Left lung (tissue), 10 donors: ENCODE measurements around the gene OTOGL. TPM values are rescaled to one million over a fixed set of nuclear protein-coding genes. Genes with fewer than 3 reads are reported as not detected.
"Not testable (repeated sequence)": the region's sequence is repeated elsewhere in the genome, so short reads cannot be mapped to it uniquely, and the experiment has no call there.

ENCODE experiments used
- ATAC-seq: fragments of 200-7000 bp; cut with Tn5 transposase; one replicate; pipeline ENCODE4 v1.9.1; 2020; ENCODE audit warnings: moderate library complexity
- DNase-seq, 4 donors: peaks; one replicate each; pipeline ENCODE4 v3.0.0-alpha.2; 2013 to 2020
- H3K27ac ChIP-seq, 2 donors: fragments of 200-600 bp; sonication (generic) in 1 of 2; one replicate each; pipeline versions ENCODE4 v1.5.0 to v1.8.0; 2020 to 2021
- H3K27me3 ChIP-seq, 2 donors: fragments of 200-600 bp; sonication (generic) in 1 of 2; one replicate each; pipeline versions ENCODE4 v1.5.0 to v1.8.0; 2020 to 2021
- H3K36me3 ChIP-seq, 2 donors: fragments of 200-600 bp; sonication (generic) in 1 of 2; one replicate each; pipeline versions ENCODE4 v1.5.0 to v1.8.0; 2020 to 2021
- H3K4me1 ChIP-seq, 2 donors: fragments of 200-600 bp; one replicate each; pipeline ENCODE4 v1.8.0; 2021
- H3K4me3 ChIP-seq, 2 donors: fragments of 200-600 bp; sonication (generic) in 1 of 2; one replicate each; pipeline versions ENCODE4 v1.5.0 to v1.8.0; 2020 to 2021; ENCODE audit warnings: mild to moderate bottlenecking in 1 of 2
- H3K9me3 ChIP-seq, 2 donors: fragments of 200-600 bp; sonication (generic) in 1 of 2; one replicate each; pipeline versions ENCODE4 v1.5.0 to v1.8.0; 2020 to 2021
- intact Hi-C, 2 donors: fragments of 100-400 bp; cut with DNase I; formaldehyde crosslinking; loops; one replicate each; pipeline versions ENCODE4 v1.11.2 to v1.14.2; 2022
- polyA plus RNA-seq, 6 donors: library from polyadenylated mRNA; unstranded; fragments of 120-200 nt; gene quantifications; one replicate each; pipeline ENCODE4 v1.2.1, GENCODE V29; 2013; ENCODE audit not compliant: insufficient read length in 6 of 6
- total RNA-seq, 2 donors: library from RNA; stranded (reverse); fragmentation: NEBNext Ultra II Directional; extraction: Animal tissue kit (Norgen Biotek cat#: 25700); gene quantifications; one replicate each; pipeline ENCODE4 v1.2.1, GENCODE V29; 2021
- TF ChIP-seq, protein P1 (sequence below), 2 donors: fragments of 200-600 bp; sonication (generic) in 1 of 2; IDR thresholded peaks; one replicate each; pipeline versions ENCODE4 v1.5.0 to v1.8.0; 2021; ENCODE audit warnings: antibody characterized with exemption in 2 of 2
- donor health status: DM: no; HTN: yes; CAD: no.
- donor health status: DM: no; HTN: no; CAD: no.

OTOGL gene
- total and polyA plus RNA-seq, 8 donors: 0.08 to 0.66 (median 0.50) TPM

DNA sequence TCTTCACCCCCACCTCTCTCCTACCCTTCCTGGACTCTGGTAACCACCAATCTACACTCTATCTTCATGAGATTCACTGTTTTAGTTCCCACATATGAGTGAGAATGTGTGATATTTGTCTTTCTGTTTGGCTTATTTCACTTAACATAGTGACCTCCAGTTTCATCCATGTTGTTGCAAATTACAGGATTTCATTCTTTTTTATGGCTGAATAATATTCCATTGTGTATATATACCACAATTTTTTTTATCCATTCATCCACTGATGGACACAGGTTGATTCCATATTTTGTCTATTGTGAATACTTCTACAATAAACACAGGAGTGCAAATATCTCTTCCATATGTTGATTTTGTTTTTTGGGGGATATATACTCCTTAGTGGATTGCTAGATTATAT, 140.5 kb downstream of the OTOGL start:
- no peaks in the 10 kb centered on the region for H3K36me3 ChIP-seq
- ATAC-seq (no peak), DNase-seq (no peak)
- intact Hi-C loops: no loop called here
- H3K27ac ChIP-seq: no peak overlapping the region
- TF ChIP-seq, protein P1, sequence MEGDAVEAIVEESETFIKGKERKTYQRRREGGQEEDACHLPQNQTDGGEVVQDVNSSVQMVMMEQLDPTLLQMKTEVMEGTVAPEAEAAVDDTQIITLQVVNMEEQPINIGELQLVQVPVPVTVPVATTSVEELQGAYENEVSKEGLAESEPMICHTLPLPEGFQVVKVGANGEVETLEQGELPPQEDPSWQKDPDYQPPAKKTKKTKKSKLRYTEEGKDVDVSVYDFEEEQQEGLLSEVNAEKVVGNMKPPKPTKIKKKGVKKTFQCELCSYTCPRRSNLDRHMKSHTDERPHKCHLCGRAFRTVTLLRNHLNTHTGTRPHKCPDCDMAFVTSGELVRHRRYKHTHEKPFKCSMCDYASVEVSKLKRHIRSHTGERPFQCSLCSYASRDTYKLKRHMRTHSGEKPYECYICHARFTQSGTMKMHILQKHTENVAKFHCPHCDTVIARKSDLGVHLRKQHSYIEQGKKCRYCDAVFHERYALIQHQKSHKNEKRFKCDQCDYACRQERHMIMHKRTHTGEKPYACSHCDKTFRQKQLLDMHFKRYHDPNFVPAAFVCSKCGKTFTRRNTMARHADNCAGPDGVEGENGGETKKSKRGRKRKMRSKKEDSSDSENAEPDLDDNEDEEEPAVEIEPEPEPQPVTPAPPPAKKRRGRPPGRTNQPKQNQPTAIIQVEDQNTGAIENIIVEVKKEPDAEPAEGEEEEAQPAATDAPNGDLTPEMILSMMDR (IDR thresholded peaks at IDR 0.05): no peak
- H3K9me3 ChIP-seq: no peaks in the 10 kb centered on the region
- H3K27me3 ChIP-seq: no peaks in the 10 kb centered on the region
- no peak overlapping the region for H3K4me3 ChIP-seq
- H3K4me1 ChIP-seq: no peaks in the 10 kb centered on the region

DNA sequence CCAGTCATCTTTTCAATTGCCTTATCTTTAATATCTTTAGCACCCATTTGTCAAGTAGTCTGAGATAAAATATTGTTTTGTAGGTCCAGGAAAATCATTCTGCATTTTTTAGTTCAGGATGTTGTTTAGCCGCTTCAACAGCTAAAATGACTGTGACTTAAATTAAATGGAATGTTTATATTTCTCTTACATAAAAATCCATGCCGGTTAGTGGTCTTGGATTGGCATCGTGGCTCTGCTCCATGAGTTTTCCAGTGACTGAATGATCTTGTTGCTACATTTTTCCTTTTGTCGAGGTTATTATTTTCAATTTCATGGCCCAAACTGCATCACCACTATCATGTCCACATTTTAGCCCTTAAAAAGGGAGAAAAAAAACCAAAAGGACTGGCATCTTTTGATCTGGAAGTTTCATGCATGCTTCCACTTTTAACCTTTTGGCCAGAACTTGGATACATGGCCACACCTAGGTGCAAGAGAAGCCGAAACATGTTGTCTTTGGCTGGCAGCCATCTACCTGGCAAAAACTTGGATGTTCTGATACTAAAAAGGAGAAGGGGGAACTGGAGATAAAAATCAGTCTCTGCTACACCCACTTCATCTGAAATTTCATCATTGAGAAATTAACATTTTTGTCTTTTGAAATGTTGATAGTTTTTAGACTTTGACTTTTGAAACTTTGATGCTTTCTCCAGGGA, 142.4 kb downstream of the OTOGL start:
- Histone ChIP-seq H3K4me3 (no peak overlapping the region), H3K27me3 (no peaks in the 10 kb centered on the region), H3K9me3 (no peaks in the 10 kb centered on the region), H3K27ac (no peak overlapping the region), H3K4me1 (no peaks in the 10 kb centered on the region), H3K36me3 (no peaks in the 10 kb centered on the region)
- TF ChIP-seq, protein P1 (IDR thresholded peaks at IDR 0.05): no peak
- intact Hi-C loops: no loop called here
- ATAC-seq (no peak), DNase-seq (no peak)

DNA sequence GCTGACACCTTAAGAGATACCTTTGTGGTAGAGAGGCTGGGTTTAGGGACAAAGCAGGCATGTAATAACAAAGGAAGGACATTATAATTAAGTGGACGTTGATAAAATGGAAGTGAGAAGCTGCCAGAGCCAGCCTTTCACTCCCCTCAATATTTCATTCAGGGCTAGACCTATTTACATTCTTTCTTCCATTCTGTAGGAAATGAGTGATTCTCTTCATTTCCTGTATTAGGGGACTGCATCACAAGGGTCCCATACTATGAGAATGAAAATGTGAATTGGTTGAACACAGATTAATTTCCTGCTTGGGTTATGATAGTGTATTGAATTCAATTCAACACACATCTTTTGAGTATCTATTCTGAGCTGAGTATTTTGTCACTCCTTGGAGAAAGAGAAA, 143.0 kb downstream of the OTOGL start:
- H3K36me3 ChIP-seq: no peaks in the 10 kb centered on the region
- DNase-seq (no peak), ATAC-seq (no peak)
- no peaks in the 10 kb centered on the region for H3K27me3 ChIP-seq
- TF ChIP-seq, protein P1 (IDR thresholded peaks at IDR 0.05): no peak
- no peak overlapping the region for H3K27ac ChIP-seq
- intact Hi-C loops: no loop called here
- H3K4me1 ChIP-seq: no peaks in the 10 kb centered on the region
- no peak overlapping the region for H3K4me3 ChIP-seq
- no peaks in the 10 kb centered on the region for H3K9me3 ChIP-seq

DNA sequence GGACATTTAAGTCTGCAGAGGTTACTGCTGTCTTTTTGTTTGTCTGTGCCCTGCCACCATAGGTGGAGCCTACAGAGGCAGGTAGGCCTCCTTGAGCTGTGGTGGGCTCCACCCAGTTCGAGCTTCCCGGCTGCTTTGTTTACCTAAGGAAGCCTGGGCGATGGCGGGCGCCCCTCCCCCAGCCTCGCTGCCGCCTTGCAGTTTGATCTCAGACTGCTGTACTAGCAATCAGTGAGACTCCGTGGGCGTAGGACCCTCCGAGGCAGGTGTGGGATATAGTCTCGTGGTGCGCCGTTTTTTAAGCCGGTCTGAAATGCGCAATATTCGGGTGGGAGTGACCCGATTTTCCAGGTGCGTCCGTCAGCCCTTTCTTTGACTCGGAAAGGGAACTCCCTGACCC, 150.2 kb downstream of the OTOGL start:
- intact Hi-C loops, H3K27ac ChIP-seq: not testable (repeated sequence)

DNA sequence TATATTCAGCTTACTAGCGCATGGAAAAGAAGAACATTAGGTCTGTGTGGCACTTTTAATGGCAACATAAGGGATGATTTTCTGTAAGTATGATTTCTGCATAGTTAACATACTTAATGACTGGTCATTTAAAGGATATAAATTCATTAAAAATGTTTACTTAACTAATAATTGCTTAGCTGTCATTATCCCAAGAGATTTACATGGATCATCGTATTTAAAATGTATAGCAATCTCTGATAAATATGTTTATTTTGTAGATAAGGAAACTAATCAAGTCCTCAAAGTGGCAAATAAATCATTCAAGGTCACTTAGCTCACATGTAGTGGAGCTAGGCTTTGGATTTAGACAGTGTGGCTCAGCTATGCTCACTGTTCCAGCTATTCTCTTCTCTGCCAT, 158.6 kb downstream of the OTOGL start:
- Histone ChIP-seq H3K4me3 (no peak overlapping the region), H3K27ac (no peak overlapping the region), H3K9me3 (no peaks in the 10 kb centered on the region), H3K36me3 (no peaks in the 10 kb centered on the region), H3K4me1 (no peaks in the 10 kb centered on the region), H3K27me3 (no peaks in the 10 kb centered on the region)
- TF ChIP-seq, protein P1 (IDR thresholded peaks at IDR 0.05): no peak
- DNase-seq (no peak), ATAC-seq (no peak)
- intact Hi-C loops: no loop called here

More for the DNA sequence above, 150.2 kb downstream of the OTOGL start:
- not testable (repeated sequence) for H3K4me3 ChIP-seq, H3K9me3 ChIP-seq, ATAC-seq, H3K36me3 ChIP-seq, H3K4me1 ChIP-seq, H3K27me3 ChIP-seq
- DNase-seq: peak in 1 of 4 donors; percentile 29

DNA sequence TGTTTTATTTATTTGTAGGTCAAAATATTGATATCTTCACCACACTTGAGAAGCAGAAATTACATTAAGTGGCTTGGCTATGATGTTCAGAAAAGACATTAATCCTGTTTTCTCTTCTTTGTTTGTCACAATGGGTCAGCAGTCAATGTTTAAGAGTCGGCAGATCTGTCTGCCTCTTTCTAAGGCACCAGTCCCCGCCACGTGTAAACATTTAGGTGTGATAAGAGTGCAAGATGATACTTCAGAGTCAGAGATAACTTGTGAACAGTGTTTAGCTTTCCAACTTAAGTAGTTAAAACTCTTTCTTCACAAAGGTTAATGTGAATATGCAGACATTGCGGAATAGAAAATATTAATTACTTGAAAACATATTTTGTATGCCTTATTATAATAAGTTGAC, 160.9 kb downstream of the OTOGL start:
- H3K27me3 ChIP-seq: no peaks in the 10 kb centered on the region
- ATAC-seq (peak; percentile 61), DNase-seq (no peak)
- H3K4me3 ChIP-seq: no peak overlapping the region
- TF ChIP-seq, protein P1 (IDR thresholded peaks at IDR 0.05): no peak
- no peaks in the 10 kb centered on the region for H3K36me3 ChIP-seq
- no peak overlapping the region for H3K27ac ChIP-seq
- H3K9me3 ChIP-seq: no peaks in the 10 kb centered on the region
- intact Hi-C loops: no loop called here
- no peaks in the 10 kb centered on the region for H3K4me1 ChIP-seq
